ENCODE measurements around the gene EGR2.

EGR2 gene

GRCh38 chr10:62816331-62817120 lies at the start of gene EGR2:
TSS of gene EGR2 (minus strand) at chr10:62816366. CDS start at chr10:62816029, 337 bp downstream.
- in situ Hi-C loops (cut with MboI; ENCODE audit: low pct_unique_long_range_greater_than_20kb, low sequenced_read_pairs): no loop called here
- peak; percentile 98 for DNase-seq

GRCh38 chr10:62862447-62862846 lies 46.3 kb upstream of the EGR2 start:
- no peak for DNase-seq
- in situ Hi-C loops (cut with MboI; ENCODE audit: low pct_unique_long_range_greater_than_20kb, low sequenced_read_pairs): no loop called here

DNA sequence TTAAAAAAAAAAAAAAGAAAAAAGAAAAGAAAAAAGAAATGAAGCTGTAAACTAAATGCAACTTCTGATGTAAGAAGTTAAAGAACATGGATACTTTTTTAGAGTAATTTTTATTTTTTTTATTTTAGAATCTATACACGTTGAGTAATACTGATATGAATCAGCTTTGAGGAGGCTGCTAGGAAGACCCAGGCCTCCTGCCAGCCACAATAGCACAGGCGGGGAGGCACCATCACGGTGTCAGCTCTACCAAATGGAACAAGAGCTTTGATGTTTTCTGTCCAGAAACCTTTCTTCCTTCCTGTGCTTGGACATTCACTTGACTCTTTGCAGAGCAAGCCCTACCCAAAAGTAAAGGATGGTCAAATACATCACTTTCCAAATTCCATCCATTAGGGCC lies 45.3 kb upstream of the EGR2 start:
- in situ Hi-C loops (cut with MboI; ENCODE audit: low pct_unique_long_range_greater_than_20kb, low sequenced_read_pairs): no loop called here
- DNase-seq: no peak

GRCh38 chr10:62860946-62861345 lies 44.8 kb upstream of the EGR2 start:
- in situ Hi-C loops (cut with MboI; ENCODE audit: low pct_unique_long_range_greater_than_20kb, low sequenced_read_pairs): no loop called here
- peak; percentile 71 for DNase-seq

DNA sequence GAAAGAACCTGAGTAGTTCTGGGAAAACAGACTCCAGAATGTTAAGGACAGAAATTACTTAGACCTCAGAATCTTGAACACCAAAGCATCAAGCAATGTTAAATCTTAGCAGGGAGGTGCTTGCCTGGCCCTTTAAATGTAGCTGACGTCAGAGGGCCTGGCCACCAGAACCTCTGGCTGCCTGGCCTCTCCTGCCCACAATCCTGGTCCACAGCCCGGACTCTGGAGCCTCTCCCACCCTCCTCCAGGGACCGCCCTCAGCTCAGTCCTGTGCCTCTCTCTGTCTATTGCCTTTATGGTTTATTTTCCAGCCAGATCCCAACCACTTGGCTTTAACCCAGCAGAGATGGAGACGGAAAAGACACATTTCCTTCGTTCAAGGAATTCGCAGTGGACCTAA lies 42.2 kb upstream of the EGR2 start:
- no peak for DNase-seq
- in situ Hi-C loops (cut with MboI; ENCODE audit: low pct_unique_long_range_greater_than_20kb, low sequenced_read_pairs): no loop called here

DNA sequence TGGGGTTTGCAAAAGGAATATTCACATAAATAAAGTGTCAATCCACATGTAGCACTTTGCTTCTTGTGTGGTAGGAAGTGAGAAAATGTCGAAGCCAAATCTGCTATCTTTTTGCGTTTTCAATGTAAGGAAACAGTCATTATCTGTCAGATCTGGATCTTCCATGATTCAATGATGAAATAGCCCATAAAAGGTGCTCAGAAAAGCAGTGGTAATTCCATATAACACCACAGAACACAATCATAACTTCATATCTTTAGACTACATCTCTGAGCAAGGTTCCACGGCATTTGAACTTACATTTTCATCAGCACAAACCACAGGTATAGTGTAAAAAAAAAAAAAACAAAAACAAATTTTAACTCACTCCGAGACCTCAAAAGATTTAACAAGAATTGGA lies 39.9 kb upstream of the EGR2 start:
- DNase-seq: no peak
- in situ Hi-C loops (cut with MboI; ENCODE audit: low pct_unique_long_range_greater_than_20kb, low sequenced_read_pairs): no loop called here

DNA sequence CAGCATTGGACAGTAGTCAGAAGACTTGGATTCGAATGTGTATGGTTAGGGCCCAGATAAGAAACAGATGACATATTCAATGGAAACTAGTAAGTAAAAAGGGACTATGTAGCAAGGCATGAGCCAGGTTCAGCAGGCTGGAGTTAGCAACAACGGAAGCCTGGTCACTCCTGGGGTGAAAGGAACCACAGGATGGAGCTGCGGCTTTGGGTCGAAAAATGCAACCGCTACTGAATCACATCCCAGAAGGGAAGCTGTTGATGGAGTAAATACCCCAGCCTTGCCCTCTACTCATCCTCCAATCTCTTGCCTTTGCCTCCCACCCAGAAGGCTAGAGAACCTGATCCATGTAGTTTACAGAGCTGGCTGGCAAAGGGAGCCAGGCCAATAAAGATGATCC lies 37.5 kb upstream of the EGR2 start:
- in situ Hi-C loops (cut with MboI; ENCODE audit: low pct_unique_long_range_greater_than_20kb, low sequenced_read_pairs): no loop called here
- DNase-seq: peak; percentile 72

GRCh38 chr10:62852961-62853702 lies 37.0 kb upstream of the EGR2 start:
- in situ Hi-C loops (cut with MboI; ENCODE audit: low pct_unique_long_range_greater_than_20kb, low sequenced_read_pairs): no loop called here
- peak; percentile 72 for DNase-seq

GRCh38 chr10:62851442-62851841 lies 35.3 kb upstream of the EGR2 start:
- DNase-seq: peak; percentile 54
- in situ Hi-C loops (cut with MboI; ENCODE audit: low pct_unique_long_range_greater_than_20kb, low sequenced_read_pairs): no loop called here

DNA sequence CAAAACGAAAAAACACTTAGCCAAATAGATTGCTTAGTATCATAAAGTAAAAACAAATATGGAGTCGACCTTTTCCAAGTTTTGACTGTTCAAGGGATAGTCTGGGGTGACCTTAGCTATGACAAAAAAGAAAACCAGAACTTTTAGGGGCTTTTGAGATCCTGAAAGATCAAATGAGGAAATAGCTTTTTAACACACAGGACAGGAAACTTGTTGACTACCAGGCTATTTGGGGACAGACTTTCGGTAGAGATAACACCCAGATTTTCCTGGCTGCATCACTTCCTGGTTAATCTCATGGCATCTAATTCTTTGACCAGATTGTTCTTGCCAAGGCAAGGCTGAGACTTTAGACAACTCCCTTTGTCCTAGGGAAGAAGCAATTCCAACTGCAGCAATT lies 34.5 kb upstream of the EGR2 start:
- peak; percentile 68 for DNase-seq
- in situ Hi-C loops (cut with MboI; ENCODE audit: low pct_unique_long_range_greater_than_20kb, low sequenced_read_pairs): no loop called here

- no peak for DNase-seq
- in situ Hi-C loops (cut with MboI; ENCODE audit: low pct_unique_long_range_greater_than_20kb, low sequenced_read_pairs): no loop called here
Measured at GRCh38 chr10:62847433-62847832, 31.3 kb upstream of the EGR2 start.

GRCh38 chr10:62844280-62845011 lies 28.3 kb upstream of the EGR2 start:
- in situ Hi-C loops (cut with MboI; ENCODE audit: low pct_unique_long_range_greater_than_20kb, low sequenced_read_pairs): no loop called here

DNA sequence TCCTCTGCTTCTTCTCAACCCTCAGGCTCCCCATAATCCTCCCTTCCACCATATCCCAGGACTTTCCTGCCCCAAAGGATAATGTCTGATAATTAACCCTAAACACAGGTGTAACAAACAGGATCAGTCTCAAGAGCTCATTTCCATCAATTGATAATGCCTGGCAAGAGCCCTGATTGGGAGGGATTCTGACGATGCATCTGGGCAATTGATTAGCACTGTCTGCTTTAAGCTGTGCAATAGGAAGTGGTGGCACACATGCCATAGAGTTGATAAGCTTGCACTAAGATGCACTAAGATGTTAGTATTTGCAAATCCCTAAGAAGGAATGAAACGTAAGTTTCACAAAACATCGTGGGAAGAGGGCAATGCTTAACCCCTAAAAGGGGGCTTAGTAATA lies 27.4 kb upstream of the EGR2 start:
- in situ Hi-C loops (cut with MboI; ENCODE audit: low pct_unique_long_range_greater_than_20kb, low sequenced_read_pairs): no loop called here
- no peak for DNase-seq

More at GRCh38 chr10:62844280-62845011, 28.3 kb upstream of the EGR2 start:
- no peak for DNase-seq

DNA sequence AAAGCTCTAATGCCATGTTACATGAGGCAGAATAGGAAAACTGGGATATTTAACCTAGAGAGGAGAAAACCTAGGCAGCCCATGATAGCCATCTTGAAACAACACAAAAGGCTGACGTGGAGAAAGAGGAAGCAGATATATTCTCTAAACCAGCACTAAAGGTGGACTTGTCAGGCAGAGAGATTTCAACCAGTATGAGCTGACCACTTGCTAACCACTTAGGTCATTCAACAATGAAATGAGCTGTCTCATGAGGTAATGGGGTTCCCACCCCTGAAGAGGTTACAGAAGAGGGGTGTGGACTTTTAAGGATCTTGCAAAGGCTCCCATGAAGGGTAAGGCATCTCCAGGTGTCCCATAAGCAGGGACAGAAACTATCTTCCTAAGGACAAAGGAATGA lies 26.8 kb upstream of the EGR2 start:
- DNase-seq: no peak
- in situ Hi-C loops (cut with MboI; ENCODE audit: low pct_unique_long_range_greater_than_20kb, low sequenced_read_pairs): no loop called here

- in situ Hi-C loops (cut with MboI; ENCODE audit: low pct_unique_long_range_greater_than_20kb, low sequenced_read_pairs): no loop called here
- no peak for DNase-seq
Measured at GRCh38 chr10:62839590-62839989, 23.4 kb upstream of the EGR2 start.

GRCh38 chr10:62831346-62831745 lies 15.2 kb upstream of the EGR2 start:
- in situ Hi-C loops (cut with MboI; ENCODE audit: low pct_unique_long_range_greater_than_20kb, low sequenced_read_pairs): no loop called here
- DNase-seq: no peak

- DNase-seq: peak; percentile 48
- in situ Hi-C loops (cut with MboI; ENCODE audit: low pct_unique_long_range_greater_than_20kb, low sequenced_read_pairs): no loop called here
Measured at GRCh38 chr10:62830679-62831078, 14.5 kb upstream of the EGR2 start.

DNA sequence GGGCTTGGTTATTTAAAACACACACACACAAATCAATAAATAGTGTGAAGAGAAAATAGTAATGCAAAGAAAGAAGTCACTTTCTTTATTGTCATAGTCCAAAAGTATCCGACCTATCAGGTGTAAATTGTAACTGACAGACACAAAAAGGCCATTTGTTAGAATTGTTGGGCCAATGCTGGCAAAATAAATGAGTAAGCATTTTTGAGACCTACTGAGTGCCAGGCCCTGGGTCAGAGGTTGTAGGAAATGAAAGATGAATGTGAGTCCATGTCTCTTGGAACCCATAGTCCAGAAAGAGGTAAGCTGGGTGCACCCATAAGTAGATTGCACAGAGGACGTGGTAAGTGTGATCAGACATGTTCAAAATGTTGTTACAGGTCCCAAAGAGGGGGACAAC lies 13.5 kb upstream of the EGR2 start:
- DNase-seq: no peak
- in situ Hi-C loops (cut with MboI; ENCODE audit: low pct_unique_long_range_greater_than_20kb, low sequenced_read_pairs): no loop called here

DNA sequence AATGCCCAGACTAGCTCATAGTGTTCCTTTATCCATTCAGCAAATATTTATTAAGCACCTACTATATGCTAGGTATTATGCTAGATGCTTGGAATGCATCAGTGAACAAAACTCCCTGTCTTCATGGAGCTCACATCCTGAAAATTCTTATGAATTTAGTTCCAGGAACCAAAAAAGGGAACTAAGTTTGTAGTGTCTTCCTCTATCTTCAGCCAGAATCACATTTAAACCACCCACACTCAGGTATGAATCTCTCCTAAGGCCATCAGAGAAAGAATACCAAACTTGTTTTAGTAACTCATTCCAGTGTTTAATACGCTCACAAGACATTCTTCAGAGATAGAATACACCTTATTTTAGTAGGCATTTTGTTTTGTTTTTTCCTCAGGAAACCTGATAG lies 10.1 kb upstream of the EGR2 start:
- DNase-seq: peak; percentile 64
- in situ Hi-C loops (cut with MboI; ENCODE audit: low pct_unique_long_range_greater_than_20kb, low sequenced_read_pairs): no loop called here

GRCh38 chr10:62820586-62820985 lies 4.4 kb upstream of the EGR2 start:
- in situ Hi-C loops (cut with MboI; ENCODE audit: low pct_unique_long_range_greater_than_20kb, low sequenced_read_pairs): no loop called here
- no peak for DNase-seq

Data from KBM-7 (cell line).